A673 (cell line): ENCODE data around the gene LCP2. TPM values are rescaled to one million over a fixed set of nuclear protein-coding genes. Genes with fewer than 3 reads are reported as not detected.
"Not testable (repeated sequence)": the region's sequence is repeated elsewhere in the genome, so short reads cannot be mapped to it uniquely, and the experiment has no call there.

Experiments
- BruUV-seq: library from RNA; stranded (reverse); fragments of 400-500 nt; replicated peaks from 2 replicates; lab custom pipeline; 2021; lab: Mats Ljungman, UMichigan
- CTCF ChIA-PET: fragments of 300-600 bp; sonication (Branson Sonifier 250); formaldehyde crosslinking; loops from one replicate; lab custom pipeline; 2022; ENCODE audit warnings: antibody characterized with exemption; lab: Charles Lee
- POLR2A ChIA-PET: fragments of 300-600 bp; sonication (Branson Sonifier 250); formaldehyde crosslinking; loops from one replicate; lab custom pipeline; 2022; ENCODE audit warnings: antibody characterized with exemption; ENCODE audit not compliant: low non-redundant PET; lab: Charles Lee
- DNase-seq: peaks from one replicate; pipeline ENCODE4 v3.0.0-alpha.2; 2015; ENCODE audit warnings: low spot score
- H3K27ac ChIP-seq: fragments of 200-600 bp; sonication (generic); 2 replicates; pipeline ENCODE4 v1.5.1; 2016; ENCODE audit warnings: mixed run types, low read depth, mild to moderate bottlenecking, mixed read lengths, antibody characterized with exemption, low read length; ENCODE audit not compliant: poor library complexity, severe bottlenecking
- H3K27me3 ChIP-seq: fragments of 200-600 bp; sonication (generic); replicated peaks from 2 replicates; pipeline ENCODE4 v1.6.1; 2017; ENCODE audit warnings: mixed run types, low read depth, mild to moderate bottlenecking, mixed read lengths, antibody characterized with exemption, low read length; ENCODE audit not compliant: insufficient read depth, poor library complexity
- H3K36me3 ChIP-seq: fragments of 200-600 bp; sonication (generic); 2 replicates; pipeline ENCODE4 v1.6.1; 2016; ENCODE audit warnings: mixed run types, mild to moderate bottlenecking, mixed read lengths, antibody characterized with exemption, low read length; ENCODE audit not compliant: insufficient read depth, poor library complexity, severe bottlenecking
- H3K4me1 ChIP-seq: fragments of 200-600 bp; sonication (generic); 2 replicates; pipeline ENCODE4 v1.6.1; 2017; ENCODE audit warnings: mixed run types, mild to moderate bottlenecking, mixed read lengths, antibody characterized with exemption, low read length; ENCODE audit not compliant: insufficient read depth, poor library complexity, severe bottlenecking
- H3K4me3 ChIP-seq: fragments of 200-600 bp; sonication (generic); 2 replicates; pipeline ENCODE4 v1.5.1; 2016; ENCODE audit warnings: low read depth, mixed run types, mild to moderate bottlenecking, mixed read lengths, low read length; ENCODE audit not compliant: poor library complexity, severe bottlenecking
- H3K9me3 ChIP-seq: fragments of 200-600 bp; sonication (generic); 2 replicates; pipeline ENCODE4 v1.6.1; 2016; ENCODE audit warnings: mixed run types, low read depth, mild to moderate bottlenecking, mixed read lengths, antibody characterized with exemption, low read length; ENCODE audit not compliant: poor library complexity, severe bottlenecking
- EZH2 ChIP-seq: fragments of 200-600 bp; sonication (generic); IDR thresholded peaks from 2 replicates; pipeline ENCODE4 v1.6.1; 2017; ENCODE audit warnings: borderline replicate concordance, low read depth, mild to moderate bottlenecking, mixed read lengths, antibody characterized with exemption, low read length; ENCODE audit not compliant: poor library complexity, severe bottlenecking
- intact Hi-C: fragments of 100-400 bp; cut with micrococcal nuclease; formaldehyde crosslinking; loops from one replicate; pipeline ENCODE4 v1.10.0; 2022; ENCODE audit not compliant: unreplicated experiment
- total RNA-seq: library from RNA; stranded (reverse); gene quantifications from 2 replicates; pipeline ENCODE4 v1.2.3, GENCODE V29; 2021
- TF ChIP-seq, protein P1 (sequence below): fragments of 300-800, 200-600 bp; sonication (generic); conservative IDR thresholded peaks from 2 replicates; pipeline ENCODE4 v1.5.1; 2017; ENCODE audit warnings: low read depth, mild to moderate bottlenecking, antibody characterized with exemption, low read length, moderate library complexity, mixed read lengths

LCP2 gene
- total RNA-seq, 1 experiment from 2014 or later, result not detected

- BruUV-seq, result no TSS peak
- Histone ChIP-seq H3K36me3 (no peaks in the 10 kb centered on the region), H3K27me3 (no peaks in the 10 kb centered on the region), H3K4me3 (no peak overlapping the region), H3K27ac (no peak overlapping the region), H3K4me1 (peaks cover 22% of the 10 kb centered on the region), H3K9me3 (no peaks in the 10 kb centered on the region)
- ChIA-PET POLR2A (no interaction called here), CTCF (no interaction called here)
- TF ChIP-seq, protein P1, sequence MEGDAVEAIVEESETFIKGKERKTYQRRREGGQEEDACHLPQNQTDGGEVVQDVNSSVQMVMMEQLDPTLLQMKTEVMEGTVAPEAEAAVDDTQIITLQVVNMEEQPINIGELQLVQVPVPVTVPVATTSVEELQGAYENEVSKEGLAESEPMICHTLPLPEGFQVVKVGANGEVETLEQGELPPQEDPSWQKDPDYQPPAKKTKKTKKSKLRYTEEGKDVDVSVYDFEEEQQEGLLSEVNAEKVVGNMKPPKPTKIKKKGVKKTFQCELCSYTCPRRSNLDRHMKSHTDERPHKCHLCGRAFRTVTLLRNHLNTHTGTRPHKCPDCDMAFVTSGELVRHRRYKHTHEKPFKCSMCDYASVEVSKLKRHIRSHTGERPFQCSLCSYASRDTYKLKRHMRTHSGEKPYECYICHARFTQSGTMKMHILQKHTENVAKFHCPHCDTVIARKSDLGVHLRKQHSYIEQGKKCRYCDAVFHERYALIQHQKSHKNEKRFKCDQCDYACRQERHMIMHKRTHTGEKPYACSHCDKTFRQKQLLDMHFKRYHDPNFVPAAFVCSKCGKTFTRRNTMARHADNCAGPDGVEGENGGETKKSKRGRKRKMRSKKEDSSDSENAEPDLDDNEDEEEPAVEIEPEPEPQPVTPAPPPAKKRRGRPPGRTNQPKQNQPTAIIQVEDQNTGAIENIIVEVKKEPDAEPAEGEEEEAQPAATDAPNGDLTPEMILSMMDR, result no peak
- no peak for TF ChIP-seq EZH2
- DNase-seq, result no peak
- intact Hi-C loops, result no loop called here
These were observed 46.7 kb downstream of the LCP2 start for GRCh38 chr5:170250810-170251317.

DNA sequence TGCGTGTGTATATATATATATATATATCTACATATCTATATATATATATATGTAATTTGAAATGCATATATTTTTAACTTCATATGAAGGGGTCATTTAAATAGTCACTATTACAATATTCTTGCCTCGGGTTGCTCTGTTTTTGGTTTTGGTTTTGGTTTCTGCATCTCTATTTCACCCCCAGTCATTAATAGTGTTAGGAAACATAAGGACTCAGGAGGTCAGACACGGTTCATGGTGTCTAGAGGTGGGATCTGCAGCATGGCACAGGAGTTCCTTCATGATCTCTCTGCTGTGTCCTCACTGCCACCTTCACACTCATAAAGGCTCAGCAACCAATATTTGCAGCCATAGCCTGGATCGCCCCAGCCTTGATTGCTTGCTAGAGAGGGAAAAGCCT lies 48.2 kb downstream of the LCP2 start:
- no peaks in the 10 kb centered on the region for H3K27me3 ChIP-seq

GRCh38 chr5:170248931-170249227 lies 48.7 kb downstream of the LCP2 start:
- intact Hi-C loops, result loop anchor here (1.0 kb wide), 1 partner anchor 14 kb away; no protein-coding TSS in a partner anchor
- CTCF ChIA-PET, H3K27ac ChIP-seq: not testable (repeated sequence)

More for the DNA sequence above, 48.2 kb downstream of the LCP2 start:
- no peaks in the 10 kb centered on the region for H3K9me3 ChIP-seq
- BruUV-seq, result no TSS peak
- POLR2A ChIA-PET, result no interaction called here
- TF ChIP-seq, protein P1, result no peak
- TF ChIP-seq EZH2, result no peak
- intact Hi-C loops, result no loop called here
- no peak overlapping the region for H3K27ac ChIP-seq
- CTCF ChIA-PET, result no interaction called here
- H3K4me3 ChIP-seq, result no peak overlapping the region
- peaks cover 22% of the 10 kb centered on the region for H3K4me1 ChIP-seq
- DNase-seq, result no peak
- H3K36me3 ChIP-seq, result no peaks in the 10 kb centered on the region

More at GRCh38 chr5:170248931-170249227, 48.7 kb downstream of the LCP2 start:
- H3K4me3 ChIP-seq, BruUV-seq, H3K9me3 ChIP-seq, POLR2A ChIA-PET, H3K36me3 ChIP-seq, H3K27me3 ChIP-seq, DNase-seq: not testable (repeated sequence)
- H3K4me1 ChIP-seq, result peaks cover 22% of the 10 kb centered on the region
